LNCaP clone FGC (cell line): Measurements from ENCODE around the gene CCDC90B.

Experiments used
- DNase-seq: peaks from one replicate; pipeline ENCODE4 v3.0.0-alpha.2; 2011; ENCODE audit warnings: low read depth
- H3K4me3 ChIP-seq: 2 replicates; pipeline ENCODE4 v1.5.1; 2011; ENCODE audit warnings: mild to moderate bottlenecking, low read depth, low read length, control low read depth
- CTCF ChIP-seq: IDR thresholded peaks from 2 replicates; pipeline ENCODE4 v1.5.1; 2012; ENCODE audit warnings: mild to moderate bottlenecking; ENCODE audit not compliant: control insufficient read depth, insufficient read depth; ENCODE audit errors: extremely low read depth

Gene CCDC90B

DNA sequence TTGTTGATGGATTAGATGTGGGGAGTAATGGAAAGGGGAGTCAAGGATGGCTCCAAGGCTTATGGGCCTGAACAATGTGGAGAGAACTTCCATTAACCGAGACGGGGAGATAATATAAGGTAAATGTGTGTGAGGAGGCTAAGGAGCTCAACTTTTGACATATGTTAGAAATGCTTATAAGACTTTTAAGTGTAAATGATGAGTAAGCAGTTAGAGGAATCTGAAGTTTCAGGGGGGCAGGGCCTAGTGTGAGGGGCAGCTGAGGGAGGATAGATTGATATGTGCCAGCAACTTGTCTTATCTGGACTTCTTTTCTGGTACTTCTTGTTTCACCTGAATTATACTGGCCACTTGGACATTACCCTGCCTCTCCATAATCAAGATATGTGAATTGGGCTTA, 62.7 kb downstream of the CCDC90B start:
- TF ChIP-seq CTCF = no peak
- DNase-seq = no peak
- no peak overlapping the region for H3K4me3 ChIP-seq

DNA sequence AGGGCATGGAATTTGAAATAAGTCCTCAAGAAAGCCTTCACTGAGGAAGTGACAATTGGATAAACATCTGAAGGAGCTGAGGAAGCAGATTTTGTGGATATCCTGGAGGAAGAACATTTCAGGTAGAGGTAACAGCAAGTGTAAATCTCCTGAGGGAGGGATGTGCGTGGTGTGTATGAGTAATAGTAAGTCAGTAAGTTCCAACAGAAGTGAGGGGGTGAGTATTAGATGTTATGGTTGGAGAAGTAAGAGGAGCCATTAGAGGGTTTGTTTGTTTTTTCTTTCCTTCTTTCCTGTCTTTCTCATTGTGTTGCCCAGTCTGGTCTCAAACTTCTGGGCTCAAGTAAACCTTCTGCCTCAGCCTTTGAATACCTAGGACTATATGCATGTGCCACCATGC, 63.7 kb downstream of the CCDC90B start:
- no peak for TF ChIP-seq CTCF
- no peak for DNase-seq
- H3K4me3 ChIP-seq = no peak overlapping the region

GRCh38 chr11:83221694-83222093, 64.5 kb downstream of the CCDC90B start:
- no peak for TF ChIP-seq CTCF
- no peak overlapping the region for H3K4me3 ChIP-seq
- DNase-seq = no peak

GRCh38 chr11:83220260-83220659, 65.9 kb downstream of the CCDC90B start:
- no peak for DNase-seq
- no peak overlapping the region for H3K4me3 ChIP-seq
- no peak for TF ChIP-seq CTCF

DNA sequence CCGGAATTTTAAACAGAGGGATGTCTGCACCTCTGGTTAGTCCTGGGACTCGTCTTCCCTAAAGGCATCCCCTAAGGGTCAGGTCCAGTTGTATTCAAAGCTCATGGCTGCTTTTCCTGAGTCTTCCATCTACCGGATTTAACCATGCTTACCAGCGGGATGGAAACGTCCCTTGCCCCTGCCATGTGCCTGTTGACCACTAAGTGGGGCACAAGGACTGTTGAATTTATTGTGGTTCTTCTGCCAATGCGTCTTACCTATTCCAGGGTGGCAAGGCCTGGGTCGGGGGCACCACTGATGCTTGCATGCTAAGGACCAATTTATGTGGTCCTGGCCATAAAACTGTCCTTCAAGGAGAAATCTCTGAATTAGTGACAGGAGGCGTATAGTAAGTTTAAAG, 67.1 kb downstream of the CCDC90B start:
- no peak overlapping the region for H3K4me3 ChIP-seq
- TF ChIP-seq CTCF = peak; percentile 54
- DNase-seq = no peak
